DLD1 (cell line): ENCODE results near the gene DPP9.
"Not testable (repeated sequence)": the region's sequence is repeated elsewhere in the genome, so short reads cannot be mapped to it uniquely, and the experiment has no call there.

Source experiments
- in situ Hi-C: cut with HindIII; loops from 2 replicates; pipeline ENCODE4 v1.10.0; 2017; ENCODE audit warnings: low sequenced_read_pairs

Gene DPP9

DNA sequence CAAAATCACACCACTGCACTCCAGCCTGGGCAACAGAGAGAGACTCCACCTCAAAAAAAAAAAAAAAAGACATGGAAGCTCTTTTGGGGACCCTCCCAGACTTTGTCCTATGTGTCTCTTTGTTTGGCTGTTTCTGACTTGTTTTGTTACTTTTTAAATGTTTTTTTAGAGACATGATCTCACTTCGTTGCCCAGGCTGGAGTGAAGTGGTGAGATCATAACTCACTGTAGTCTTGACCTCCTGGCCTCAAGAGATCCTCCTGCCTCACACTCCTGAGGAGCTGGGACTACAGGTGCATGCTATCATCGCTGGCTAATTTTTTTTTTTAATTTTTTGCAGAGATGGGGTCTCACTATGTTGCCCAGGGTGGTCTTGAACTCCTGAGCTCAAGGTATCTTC lies 16.4 kb upstream of the DPP9 start:
- in situ Hi-C loops = no loop called here

DNA sequence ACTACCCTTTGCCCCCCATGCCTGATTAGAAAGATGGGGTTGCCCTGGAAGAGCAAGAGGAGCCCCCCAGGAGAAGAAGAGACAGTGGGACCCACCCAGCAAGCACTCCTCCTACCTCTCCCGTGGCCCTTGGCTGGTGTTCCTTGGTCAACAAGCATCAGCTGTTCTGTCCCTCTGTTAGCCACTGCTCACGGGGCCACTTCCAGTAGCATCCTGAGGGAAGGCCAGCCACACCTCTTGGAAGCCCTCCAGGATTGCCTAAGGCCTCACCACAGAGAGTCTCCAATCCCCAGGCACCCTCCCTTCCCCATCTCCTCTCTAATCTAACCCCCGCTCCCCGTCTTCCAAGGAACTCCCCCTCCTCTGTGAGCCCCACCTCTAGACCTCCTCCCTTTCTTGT lies 15.1 kb upstream of the DPP9 start:
- in situ Hi-C loops = no loop called here

DNA sequence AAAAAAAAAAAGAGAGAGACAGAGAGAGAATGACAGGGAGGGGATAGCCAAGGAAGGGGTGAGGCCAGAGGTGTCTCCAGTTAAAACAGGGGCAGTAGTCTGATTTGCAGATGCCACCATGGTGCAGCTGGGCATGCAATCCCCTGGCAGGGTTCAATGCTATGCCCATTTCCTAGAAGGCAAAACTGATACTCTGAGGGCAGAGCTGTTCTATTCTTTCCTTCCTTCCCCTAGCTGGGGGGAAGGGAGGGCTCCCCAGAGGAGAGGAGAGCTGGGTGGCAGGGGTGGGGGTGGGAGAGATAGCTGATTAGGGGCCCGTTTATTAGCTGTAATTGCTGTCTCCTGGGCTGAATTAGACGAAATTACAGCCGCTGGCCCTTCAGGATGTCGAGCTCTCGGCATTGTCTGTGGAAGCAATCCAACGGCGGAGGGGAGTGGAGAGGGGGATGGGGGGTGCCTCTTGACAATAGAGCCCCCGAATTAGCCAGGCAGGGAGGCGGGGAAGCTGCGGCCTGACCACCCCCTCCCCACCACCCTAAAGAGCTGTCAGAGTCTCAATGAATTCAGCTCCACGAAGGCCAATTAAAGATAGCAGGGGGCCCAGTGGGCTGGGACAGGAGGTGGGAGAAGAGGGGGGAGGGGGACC lies 14.4 kb upstream of the DPP9 start:
- in situ Hi-C loops = no loop called here

DNA sequence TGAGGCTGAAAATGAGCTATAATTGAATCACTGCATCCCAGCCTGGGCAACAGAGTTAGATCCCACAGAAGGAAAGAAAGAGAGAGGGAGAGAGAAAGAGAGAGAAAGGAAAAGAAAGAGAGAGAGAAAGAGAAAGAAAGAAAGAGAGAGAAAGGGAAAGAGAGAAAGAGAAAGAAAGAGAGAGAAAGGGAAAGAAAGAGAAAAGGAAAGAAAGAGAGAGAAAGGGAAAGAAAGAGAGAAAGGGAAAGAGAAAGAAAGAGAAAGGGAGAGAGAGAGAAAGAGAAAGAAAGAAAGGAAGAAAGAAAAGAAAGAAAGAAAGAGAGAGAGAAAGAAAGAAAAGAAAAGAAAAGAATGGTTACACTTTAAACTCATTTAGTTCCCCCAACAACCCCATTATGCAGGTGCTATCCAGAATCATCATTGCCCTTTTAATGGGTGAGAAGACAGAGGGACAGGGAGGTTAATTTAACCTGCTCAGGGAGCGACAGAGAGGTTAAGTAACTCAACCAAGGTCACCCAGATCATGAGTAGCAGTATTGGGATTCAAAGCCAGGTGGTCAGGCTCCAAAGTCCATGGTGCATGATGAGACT lies 10.2 kb upstream of the DPP9 start:
- in situ Hi-C loops = no loop called here

DNA sequence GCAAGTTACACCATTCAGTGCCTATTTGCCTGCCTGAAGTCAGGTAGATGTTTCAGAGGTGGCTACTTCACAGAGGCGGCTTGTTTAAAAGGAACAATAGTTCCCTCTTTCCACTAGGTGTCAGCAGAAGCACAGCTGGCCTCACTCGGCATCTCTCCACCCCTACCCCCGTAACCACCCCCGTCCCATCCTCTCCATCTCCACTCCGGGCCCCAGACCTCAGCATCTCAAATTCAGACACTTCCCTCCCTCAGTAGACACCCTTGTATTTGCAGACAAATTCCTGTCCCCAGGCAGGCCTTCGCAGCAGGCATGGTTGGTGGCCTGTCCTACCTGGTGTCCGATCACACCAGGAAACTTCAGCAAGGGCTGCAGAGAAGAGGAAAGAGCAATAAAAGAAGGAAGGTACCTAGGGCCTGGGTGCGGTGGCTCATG lies 9.1 kb upstream of the DPP9 start:
- in situ Hi-C loops = no loop called here

DNA sequence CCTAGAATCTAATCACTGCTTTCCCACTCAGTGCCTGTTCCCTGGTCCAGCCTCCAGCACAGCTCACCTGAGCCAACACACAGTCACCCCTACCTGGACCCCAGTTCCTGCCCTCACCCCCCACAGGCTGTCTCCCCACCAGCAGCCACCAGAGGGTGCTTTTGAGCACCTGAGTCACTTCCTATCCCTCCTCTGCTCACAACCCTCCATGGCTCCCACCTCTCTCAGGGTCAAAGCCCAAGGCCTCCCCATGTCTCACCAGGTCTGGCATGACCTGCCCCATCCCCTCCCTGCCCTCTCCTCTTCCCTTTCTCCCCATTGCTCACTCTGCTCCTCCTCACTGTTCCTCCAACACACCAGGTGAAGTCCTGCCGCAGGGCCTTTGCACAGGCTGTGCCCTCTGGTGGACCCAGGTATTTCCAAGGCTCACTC lies 7.1 kb upstream of the DPP9 start:
- in situ Hi-C loops = no loop called here

DNA sequence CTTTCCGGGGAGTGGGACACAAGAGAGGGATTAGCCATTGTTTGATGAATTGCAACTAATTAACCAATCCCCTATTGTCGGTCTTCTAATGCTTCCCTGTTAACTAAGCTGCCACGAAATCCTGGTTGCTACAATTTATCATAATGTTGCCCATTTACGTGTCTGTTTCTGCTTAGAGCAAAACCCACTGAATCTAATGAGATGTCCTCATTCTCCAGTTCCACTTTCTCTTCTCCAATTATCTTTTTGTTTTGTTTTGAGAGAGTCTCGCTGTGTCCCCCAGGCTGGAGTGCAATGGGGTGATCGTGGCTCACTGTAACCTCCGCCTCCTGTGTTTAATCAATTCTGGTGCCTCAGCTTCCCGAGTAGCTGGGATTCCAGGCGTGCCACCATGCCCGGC lies 5.2 kb upstream of the DPP9 start:
- in situ Hi-C loops = no loop called here

DNA sequence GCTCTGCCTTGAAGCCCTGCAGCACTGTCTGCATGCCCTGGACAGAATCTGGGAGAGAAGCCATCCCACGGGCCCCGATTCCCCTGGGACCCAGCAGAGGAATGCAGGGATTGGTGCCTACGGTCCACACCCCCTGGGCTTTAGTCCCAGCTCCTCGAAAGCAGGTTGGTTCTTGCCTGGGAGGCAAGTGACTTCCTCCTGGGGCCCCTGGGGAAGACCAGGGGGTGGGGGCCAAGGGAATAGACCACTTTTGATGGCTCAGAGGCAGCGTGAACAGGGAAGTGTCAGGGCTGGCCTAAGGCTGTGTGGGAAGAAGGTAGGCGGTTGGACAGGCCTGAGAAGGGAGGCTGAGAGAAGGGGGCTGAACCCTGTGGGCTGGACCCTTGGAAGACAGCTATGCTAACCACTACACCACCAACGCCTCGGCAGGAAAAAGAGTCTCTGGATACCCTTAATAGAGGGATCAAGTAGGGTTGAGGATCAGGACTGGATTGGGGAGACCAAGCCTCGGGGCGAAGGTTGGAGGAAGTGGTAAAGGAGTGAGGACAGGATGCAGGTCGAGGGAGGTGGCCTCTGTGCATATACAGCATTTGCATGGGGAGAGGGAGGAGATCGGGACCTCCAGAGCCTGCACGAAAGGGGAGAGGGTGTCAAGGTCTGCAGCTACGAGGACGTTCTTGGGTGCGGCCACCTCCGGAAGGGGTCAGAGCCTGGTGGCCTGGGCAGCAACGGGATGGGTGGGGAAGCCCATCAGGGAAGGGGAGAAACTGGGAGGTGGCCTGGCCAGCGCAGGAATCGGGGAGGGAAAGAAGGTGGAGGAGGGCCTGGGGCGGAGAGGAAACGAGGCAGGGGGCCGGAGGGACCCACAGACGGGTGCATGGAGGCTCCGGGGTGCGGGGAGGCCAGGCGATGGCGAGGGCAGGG lies 709 bp downstream of the DPP9 start:
- in situ Hi-C loops = no loop called here

DNA sequence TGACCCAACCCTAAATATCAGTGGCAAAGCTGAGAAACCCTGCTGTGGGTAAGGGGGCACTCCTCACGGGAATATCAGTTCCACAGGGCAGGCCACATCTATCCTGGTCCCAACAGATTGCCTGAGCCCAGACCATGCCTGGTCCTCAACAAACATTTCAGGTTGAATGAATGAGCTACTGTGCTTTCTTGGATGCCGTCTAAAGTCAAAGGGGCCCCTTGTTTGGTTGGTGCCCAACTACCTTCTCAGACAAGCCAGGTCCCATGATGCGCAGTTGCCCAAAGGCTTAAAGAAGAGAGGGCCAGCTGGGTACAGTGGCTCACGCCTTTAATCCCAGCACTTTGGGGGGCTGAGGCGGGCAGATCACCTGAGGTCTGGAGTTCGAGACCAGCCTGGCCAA lies 2.4 kb downstream of the DPP9 start:
- in situ Hi-C loops = no loop called here

DNA sequence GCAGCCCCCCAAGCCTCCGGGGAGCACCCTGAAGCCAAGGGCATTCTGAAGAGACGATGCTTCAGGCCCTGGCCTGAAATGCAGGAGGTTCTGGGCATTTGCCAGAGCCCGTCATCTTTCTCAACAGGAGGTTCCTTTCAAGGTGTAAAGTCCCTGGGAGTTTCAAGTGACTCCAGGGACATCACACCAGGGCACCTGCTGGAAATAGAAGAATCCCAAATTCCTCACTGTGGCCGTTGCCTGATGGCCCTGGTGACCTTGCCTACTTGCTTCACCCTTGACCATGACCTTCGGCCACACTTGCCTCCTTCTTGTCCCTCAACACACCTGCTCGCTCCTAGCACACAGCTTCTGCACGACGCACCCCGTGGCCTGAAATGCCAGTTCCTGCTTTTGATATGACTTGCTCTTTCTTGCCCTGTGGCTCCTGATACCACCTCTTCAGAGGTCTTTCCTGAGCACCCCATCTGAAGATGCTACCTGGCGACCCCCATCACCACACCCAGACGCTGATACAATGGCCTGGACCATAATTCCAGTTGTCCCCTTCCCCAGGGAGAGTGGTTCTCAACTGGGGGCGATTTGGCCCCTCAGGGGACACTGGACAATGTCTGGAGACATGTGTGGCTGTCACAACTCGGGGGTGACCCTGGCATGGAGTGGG lies 3.5 kb downstream of the DPP9 start:
- in situ Hi-C loops = no loop called here

DNA sequence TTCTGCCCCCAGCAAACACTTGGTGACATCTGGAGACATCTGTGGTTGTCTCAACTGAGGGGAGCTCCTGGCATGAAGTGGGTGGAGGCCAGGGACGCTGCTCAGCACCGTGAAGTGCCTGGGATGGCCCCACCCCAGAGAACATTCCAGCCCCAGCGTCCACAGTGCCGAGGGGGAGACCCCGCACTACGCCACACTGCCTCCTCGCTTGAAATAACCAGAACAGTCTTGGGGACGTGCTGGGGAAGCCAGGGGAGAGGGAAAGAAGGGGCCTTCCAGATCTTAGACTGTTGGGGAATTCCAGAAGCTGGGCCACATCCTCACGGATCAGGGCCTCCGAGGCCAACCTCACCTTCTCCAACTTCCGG lies 4.2 kb downstream of the DPP9 start:
- in situ Hi-C loops = no loop called here

DNA sequence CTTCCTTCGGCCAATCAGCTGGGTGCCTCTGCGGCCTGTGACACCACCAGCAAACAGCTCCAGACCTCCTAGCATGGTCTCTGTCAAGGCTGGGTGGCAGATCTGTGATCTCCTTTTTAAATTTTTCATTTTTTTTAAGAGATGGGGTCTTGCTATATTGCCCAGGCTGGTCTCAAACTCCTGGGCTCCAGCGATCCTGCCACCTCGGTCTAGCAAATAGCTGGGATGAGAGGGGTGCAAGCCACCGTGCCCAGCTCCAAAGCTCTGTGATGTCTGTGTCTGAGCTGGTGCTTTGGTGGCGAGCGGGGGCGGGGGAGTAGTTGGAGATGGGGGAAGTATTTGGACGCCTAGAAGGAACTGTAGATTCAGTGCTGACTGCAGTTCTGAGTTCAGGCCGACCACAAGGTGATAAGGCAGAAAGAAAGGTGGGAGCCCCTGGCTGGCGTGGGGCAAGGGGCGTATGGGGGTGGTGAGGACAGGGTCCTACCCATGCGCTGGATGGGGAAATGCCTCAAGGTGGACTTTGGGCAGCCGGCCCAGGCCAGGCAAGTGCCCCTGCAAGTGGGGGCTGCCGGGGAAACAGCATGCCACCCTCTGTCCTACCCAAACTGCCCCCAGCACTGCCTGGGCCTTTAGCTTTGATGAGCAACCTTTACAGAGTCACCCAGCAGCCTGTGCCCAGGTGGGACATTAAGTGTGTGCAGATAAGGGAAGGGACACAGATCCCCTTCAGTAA lies 5.5 kb downstream of the DPP9 start:
- in situ Hi-C loops = no loop called here

DNA sequence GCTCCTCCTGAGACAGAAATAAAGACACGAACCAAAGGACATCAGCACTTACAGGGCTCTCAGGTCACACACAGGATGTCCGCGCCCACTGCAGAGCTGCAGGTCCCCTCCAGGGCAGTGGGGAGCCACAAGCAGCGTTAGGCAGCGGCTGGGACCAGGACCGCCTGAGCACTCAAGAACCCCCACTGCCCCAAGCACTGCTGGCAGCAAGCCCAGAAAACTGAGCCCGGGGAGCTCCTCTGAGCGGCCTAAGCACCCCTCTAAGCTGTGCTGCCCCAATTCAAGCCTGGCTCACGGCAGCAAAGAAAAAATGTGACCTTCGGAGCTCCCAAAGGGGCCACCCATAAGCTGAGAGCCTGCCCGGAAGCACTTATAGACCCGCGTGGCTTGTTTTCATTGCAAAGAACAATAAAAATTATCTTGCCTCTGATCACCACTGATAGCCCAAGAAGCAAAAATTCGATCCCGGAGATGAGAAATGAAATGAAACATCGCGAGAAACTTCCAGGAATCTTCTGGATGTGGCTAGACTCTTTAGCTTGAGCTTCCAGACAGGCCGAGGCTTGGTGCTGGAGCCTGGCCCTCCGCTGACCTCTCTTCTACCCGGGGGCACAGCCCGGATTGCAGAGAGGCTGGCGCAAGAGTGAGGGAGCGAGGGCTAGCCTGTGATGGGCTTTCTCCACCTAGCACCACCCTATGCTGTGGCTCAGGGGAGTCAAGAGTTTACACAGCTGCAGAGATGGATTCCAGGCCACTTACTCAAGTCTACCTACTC lies 6.3 kb downstream of the DPP9 start:
- in situ Hi-C loops = no loop called here

DNA sequence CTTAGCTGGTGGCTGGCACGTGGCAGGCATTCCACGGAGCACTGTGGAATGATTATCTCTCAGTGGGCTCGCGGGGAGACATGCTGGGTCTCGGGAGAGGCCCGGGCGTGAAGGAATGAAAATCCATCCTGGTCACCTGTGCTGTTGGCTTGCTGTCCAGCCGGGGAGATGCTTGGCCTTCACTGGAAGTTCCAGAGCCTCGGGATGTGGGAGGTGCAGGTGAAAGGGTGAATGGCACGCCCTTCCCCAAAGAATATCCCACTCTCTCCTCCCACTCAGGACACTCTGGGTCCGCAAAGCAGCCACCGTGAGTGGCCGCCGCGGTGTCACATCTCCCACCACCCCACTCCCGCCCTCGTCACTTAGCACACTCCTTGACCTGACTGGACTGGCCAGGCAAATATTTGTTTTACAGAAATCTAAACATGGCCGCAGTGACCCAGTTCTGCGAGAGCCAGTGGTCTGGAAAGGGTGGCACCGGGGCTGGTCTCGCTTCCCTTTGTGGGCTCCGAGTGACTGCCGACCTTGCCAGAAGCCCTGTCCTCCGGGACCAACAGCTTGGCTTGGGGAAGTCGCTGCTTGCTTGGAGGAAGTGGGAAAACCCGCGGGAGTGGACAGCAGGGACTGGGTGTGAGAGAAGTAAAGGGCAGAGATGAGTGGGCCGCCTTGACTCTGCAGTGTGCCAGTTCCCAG lies 8.0 kb downstream of the DPP9 start:
- in situ Hi-C loops = no loop called here

DNA sequence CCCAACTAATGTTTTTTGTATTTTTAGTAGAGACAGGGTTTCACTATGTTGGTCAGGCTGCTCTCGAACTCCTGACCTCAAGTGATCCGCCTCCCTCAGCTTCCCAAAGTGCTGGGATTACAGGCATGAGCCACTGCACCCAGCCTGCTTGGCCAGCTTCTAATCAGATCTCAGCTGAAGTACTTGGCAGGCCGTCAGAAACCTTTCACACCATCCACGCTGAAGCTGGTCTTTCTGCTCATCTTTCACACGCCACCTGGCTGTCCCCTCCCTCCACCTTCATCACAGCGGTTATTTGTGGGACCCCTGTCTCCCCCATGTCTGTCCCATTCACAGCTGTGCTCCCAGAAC lies 8.5 kb downstream of the DPP9 start:
- in situ Hi-C loops = not testable (repeated sequence)

DNA sequence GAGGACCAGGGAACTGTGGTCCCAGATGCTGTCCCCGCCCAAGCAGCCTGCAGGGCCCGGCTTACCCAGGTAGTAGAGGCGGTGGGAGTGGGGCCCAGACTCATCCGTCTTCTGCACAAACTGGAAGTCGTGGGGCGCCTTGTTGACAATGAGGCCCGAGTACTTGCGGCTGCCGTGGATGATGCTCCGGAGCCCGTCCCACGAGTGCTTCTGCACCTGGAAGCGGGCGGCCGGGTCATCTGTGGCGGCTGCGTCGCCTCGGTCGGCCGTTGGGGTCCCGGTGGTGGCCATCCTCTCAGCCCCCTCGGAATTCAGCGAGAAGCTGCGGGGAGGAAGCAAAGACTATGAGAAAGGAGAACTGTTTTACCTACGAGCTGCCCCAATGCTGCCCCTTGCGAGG lies 9.6 kb downstream of the DPP9 start:
- in situ Hi-C loops = no loop called here

DNA sequence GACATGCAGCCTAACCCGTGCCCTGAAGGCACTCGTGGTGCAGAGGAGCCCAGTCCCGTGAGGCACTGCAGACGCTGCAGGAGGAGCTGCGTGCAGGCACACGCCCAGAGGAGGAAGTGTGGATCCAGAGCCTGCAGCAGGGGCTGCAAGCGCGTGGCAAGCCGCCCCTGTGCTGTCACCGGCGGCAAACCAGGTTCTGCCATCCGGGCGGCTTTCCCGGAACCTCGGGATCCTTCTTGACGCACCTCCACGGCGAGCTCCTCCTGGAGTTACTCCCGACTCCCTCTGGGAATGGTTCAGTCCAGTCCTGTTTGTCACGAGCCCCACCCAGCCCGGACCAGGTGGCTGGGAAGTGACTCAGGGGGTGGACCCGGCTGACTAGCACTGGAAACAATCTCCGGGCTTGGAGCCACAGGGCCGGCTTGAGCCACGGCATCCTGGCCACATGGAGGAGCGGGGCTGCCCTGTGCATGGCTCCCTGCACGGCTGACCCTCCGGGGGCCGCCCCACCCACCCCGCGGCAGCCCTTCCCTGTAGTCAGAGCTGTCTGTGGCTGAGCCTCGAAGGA lies 10.2 kb downstream of the DPP9 start:
- in situ Hi-C loops = no loop called here

DNA sequence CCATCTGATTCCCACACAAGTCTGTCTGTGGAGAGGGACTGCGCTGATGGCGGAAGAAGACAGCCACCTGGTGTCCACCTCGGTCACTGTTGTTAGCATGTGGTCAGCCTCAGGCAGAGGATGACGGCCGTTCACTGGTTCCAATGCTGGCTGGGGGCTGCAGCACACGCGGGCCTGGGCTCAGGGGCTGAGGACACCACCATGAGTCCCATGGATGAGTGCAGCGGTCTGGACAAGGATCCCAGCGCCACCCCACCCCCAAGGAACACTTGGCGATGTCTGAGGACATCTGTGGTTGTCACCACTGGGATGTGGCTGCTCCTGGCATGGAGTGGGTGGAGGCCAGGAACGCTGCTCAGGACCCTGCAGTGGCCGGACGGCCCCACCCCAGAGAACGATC lies 10.9 kb downstream of the DPP9 start:
- in situ Hi-C loops = no loop called here

DNA sequence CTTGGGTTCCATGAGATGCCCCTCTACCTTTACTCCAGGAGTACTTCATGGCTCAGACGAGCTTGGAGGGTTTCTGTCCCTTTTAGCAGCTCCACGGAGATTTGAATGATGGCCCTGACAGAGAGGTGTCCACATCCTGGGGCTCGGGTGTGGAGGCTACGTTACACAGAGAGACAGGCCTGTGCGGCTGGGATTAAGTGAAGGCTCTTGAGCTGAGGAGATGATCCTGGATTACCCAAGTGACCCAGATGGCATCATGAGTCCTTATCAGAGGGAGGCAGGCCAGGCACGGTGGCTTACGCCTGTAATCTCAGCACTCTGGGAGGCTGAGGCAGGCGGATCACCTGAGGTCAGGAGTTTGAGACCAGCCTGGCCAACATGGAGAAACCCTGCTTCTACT lies 12.4 kb downstream of the DPP9 start:
- in situ Hi-C loops = no loop called here
